ENCODE measurements around the gene IFNA5.

IFNA5 gene

GRCh38 chr9:21265421-21266189 lies 39.5 kb downstream of the IFNA5 start:
- H3K9ac ChIP-seq (ENCODE audit: low read depth in 1 of 2, low read length in 2 of 2) = no peak overlapping the region
- H3K4me1 ChIP-seq (ENCODE audit: control insufficient read depth in 2 of 2, insufficient read depth in 2 of 2, low read length in 2 of 2) = no peaks in the 10 kb centered on the region
- no peak overlapping the region for H3K27ac ChIP-seq (ENCODE audit: low read depth in 2 of 2, low read length in 2 of 2)
- no peaks in the 10 kb centered on the region for H3K27me3 ChIP-seq (ENCODE audit: control insufficient read depth in 2 of 2, insufficient read depth in 2 of 2, low read length in 2 of 2)
- H3K4me3 ChIP-seq (ENCODE audit: low read length in 2 of 2) = no peak overlapping the region
- no peaks in the 10 kb centered on the region for H3K9me3 ChIP-seq (ENCODE audit: control insufficient read depth in 2 of 2, low read length in 2 of 2)
- no peaks in the 10 kb centered on the region for H3K36me3 ChIP-seq (ENCODE audit: control insufficient read depth in 2 of 2, insufficient read depth in 2 of 2, low read length in 2 of 2)

GRCh38 chr9:21255538-21256212 lies 49.4 kb downstream of the IFNA5 start:
- H3K36me3 ChIP-seq (ENCODE audit: control insufficient read depth in 2 of 2, insufficient read depth in 2 of 2, low read length in 2 of 2) = no peaks in the 10 kb centered on the region
- no peak overlapping the region for H3K4me3 ChIP-seq (ENCODE audit: low read length in 2 of 2)
- H3K27ac ChIP-seq (ENCODE audit: low read depth in 2 of 2, low read length in 2 of 2) = no peak overlapping the region
- no peaks in the 10 kb centered on the region for H3K4me1 ChIP-seq (ENCODE audit: control insufficient read depth in 2 of 2, insufficient read depth in 2 of 2, low read length in 2 of 2)
- H3K9me3 ChIP-seq (ENCODE audit: control insufficient read depth in 2 of 2, low read length in 2 of 2) = no peaks in the 10 kb centered on the region
- H3K27me3 ChIP-seq (ENCODE audit: control insufficient read depth in 2 of 2, insufficient read depth in 2 of 2, low read length in 2 of 2) = no peaks in the 10 kb centered on the region
- H3K9ac ChIP-seq (ENCODE audit: low read depth in 1 of 2, low read length in 2 of 2) = no peak overlapping the region

Measured in mucosa of rectum (tissue), 2 donors.